ENCODE data around the gene ASIC1.

Gene ASIC1

GRCh38 chr12:50041062-50041860 is 16.1 kb upstream of the ASIC1 start:
- DNase-seq: no peak

GRCh38 chr12:50041962-50042361 is 15.4 kb upstream of the ASIC1 start:
- DNase-seq: no peak

- no peak for DNase-seq
Observed at GRCh38 chr12:50042693-50043092, 14.7 kb upstream of the ASIC1 start.

- DNase-seq: no peak
Observed at GRCh38 chr12:50043308-50043707, 14.1 kb upstream of the ASIC1 start.

DNA sequence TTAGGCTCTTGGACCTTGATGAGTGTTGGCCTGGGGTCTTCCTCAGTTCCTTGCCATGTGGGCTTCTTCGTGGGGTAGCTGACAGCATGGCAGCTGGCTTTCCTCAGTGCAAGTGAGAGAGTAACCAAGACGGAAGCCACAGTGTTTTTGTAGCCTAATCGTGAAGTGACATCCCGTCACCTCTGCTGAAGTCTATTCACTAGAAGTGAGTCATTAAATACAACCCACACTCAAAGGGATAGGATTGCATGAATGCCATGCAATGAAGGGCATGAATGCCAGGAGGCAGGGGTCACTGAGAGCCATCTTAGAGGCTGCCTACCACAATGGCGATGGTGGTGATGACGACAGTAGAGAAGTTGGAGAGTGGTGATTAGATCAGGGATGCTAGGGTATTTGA is 13.5 kb upstream of the ASIC1 start:
- no peak for DNase-seq

GRCh38 chr12:50047693-50048250 is 9.6 kb upstream of the ASIC1 start:
- no peak for DNase-seq

DNA sequence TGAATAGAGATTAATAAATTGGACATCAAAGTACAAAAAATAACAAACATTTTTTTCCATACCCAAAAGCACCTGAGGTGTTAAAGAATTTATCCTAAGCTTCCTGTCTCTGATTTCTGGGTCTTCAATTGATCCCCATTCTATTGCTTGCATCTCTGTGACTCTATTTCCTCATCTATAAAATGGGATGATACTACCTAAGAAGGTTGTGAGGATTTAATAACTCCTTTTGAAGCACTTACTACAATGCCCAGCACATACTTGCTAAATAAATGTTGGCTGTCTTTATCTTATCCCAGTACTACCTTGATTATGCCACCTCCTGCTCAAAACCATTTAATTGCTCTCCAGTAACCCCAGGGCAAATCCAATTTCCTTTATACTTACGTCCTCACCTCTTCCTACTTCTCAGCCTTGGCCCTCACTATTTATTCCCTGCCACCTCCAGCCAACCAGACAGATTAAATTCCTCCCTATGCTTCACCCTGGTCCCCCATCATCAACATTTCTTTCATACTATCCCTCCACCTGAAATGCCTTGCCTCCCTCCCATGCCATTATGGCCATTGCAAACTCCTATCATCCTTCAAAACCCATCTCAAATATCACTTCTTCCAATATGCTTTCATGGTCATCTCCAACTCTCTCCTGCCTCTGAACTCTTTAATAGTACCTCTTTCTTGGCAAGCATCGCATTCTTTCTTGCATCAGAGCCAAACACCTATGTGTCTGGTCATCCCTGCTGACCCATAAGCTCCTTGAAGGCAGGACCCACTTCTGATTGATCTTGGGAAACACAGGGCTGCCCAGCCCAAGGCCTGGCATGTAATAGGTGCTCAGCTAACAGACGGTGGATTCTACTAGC is 7.9 kb upstream of the ASIC1 start:
- no peak for DNase-seq

DNA sequence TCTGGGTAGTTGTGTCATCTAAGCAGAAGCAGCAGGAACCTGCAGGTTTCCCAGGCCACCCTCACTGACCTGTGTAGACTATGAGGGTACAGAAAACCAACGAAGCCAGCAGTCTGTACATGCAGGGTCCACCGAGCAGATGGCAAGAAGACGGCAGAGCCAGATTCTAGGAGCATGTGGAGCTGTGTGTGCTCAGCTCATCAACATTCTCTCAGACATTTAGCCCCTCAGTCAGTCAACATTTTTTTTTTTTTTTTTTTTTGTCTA is 7.3 kb upstream of the ASIC1 start:
- no peak for DNase-seq

DNA sequence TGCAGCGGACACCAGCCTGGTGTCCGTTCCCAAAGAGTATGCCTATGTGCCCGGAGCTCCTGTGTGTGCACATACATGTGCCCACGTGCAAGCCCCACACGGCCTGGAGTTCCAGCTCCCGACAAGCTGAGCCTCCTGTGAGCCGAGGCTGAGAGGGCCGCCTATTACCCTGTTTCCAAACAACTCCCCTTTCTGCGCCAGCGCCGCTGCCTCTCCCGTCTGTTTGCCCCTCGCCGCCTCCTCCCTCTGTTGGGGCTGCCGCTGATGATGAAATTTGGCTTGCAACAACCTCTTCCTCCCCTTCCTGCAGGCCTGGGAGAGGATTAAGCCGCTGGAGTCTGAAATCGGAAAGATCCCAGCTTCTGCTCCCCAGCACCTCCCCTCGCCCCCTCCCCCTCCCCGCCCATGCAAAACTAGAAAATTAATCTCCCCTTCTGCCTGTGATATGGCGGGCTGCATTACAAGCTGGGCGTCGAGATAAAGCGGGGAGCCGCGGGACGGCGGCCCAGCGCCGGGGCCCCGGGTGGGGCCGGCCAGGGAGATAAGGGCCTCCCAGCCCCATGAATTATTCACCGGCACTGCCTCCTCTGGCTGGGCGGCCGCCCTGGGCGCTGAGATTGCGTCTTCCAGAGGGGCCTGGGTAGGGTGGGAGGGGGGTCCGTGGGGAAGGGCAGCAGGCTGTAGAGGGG is 6.8 kb upstream of the ASIC1 start:
- no peak for DNase-seq

GRCh38 chr12:50051101-50051806 is 6.1 kb upstream of the ASIC1 start:
- DNase-seq: no peak

DNA sequence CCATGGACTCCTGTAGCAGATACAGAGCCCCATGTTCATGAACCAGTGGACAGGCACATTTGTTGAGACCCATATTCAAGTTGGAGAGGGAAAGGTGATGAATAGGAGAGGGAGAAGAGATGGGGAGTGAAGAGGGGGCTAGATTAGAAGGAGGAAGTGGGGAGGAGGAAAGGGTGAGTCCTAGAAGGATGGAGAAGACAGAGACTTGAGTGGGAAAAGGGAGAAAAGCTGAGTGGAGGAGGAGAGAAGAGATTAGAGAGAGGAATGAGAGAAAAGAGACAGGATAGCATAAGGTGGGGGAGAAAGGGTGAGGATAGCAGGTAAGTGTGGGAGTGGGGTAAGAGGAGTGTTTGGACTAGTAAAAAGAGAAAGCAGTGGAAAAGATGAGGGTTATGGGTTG is 4.9 kb upstream of the ASIC1 start:
- DNase-seq: no peak

DNA sequence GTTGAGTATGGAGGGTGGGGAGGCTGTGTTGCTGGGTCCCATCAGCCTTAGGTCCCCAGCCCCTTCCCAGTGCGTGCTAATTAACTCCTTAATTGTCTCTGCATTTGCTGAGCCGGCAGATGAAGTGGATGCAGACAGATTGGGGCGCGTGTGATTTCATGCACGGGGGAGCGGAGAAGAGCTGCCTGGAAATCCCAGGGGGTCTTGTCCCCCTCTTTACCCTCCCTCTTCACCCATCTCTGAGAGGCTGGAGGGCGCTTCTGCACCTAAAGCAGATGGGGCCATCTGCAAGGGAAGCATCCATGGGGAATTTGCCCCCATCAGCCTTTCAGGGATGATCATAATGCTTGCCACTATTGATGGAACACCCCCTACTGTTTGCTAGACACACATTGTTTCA is 4.4 kb upstream of the ASIC1 start:
- DNase-seq: no peak

GRCh38 chr12:50053583-50053982 is 3.8 kb upstream of the ASIC1 start:
- no peak for DNase-seq

DNA sequence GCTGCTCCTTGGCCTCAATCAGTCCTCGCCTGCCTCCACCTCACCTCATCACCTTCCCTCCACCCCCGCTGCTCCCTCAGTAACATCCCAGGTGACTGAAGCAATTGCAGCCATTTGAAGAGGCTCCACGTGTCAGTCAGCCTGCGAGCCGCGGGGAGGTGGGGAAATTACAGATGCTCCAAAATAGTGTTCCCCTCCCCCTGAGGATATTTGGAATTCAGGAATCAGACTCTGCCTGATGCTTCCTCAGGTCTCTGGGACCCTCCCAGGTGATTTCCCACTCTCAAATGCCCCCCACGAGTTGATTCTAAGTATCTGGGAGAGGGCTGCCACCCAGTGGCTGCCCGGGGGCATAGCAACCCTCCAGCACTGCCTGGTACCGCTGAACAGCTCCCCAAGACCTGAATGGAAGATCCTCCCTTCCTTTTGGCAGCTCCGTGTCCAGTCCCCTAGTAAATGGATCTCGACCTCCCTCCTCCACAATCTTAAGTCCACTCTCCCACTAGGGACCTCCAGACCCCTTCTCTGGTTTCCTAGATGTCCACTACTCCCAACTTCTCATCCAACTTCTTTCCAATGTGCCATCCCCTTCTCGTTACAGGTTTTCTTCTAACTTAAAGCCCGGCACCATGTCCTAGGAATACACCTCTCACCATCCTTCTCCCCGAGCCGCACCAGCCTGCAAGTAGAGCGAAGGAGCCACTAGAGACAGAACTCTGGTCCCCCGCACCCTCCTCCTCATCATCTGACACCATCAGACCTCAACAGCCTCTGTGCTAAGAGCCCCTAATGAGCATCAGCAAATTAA is 1.4 kb upstream of the ASIC1 start:
- DNase-seq: peak; percentile 67

- DNase-seq: no peak
Observed at GRCh38 chr12:50056639-50056976, 788 bp upstream of the ASIC1 start.

- peak; percentile 36 for DNase-seq
Observed at GRCh38 chr12:50057896-50058670, 687 bp downstream of the ASIC1 start.

- peak; percentile 31 for DNase-seq
Observed at GRCh38 chr12:50058743-50059312, 1.4 kb downstream of the ASIC1 start.

- DNase-seq: peak; percentile 80
Observed at GRCh38 chr12:50059440-50060119, 2.2 kb downstream of the ASIC1 start.

- DNase-seq: no peak
Observed at GRCh38 chr12:50060120-50060468, 2.7 kb downstream of the ASIC1 start.

DNA sequence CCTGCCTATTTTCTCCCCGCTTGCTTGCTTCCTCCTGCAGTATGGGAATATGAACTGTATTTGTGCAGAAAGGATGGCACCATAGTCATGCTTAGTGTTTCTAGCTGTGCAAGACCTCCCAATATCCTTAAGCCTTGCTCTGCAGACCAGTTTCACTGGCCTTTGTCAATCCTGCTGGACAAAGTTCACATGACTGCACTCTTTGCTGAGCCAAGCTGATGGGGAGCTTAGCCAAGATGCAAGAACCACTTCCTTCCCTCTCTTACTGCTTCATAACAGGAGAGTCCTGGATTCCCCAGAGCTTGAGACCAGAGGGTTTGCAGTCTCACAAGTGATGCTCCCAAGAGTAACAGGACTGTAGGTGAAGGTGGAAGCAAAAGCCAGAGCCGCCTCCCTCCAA is 3.8 kb downstream of the ASIC1 start:
- no peak for DNase-seq
